Keratinocyte (primary cell): ENCODE data around the gene MRPL9. TPM values are rescaled to one million over a fixed set of nuclear protein-coding genes. Genes with fewer than 3 reads are reported as not detected.

ENCODE experiments used
- DNase-seq: peaks from one replicate; pipeline ENCODE4 v3.0.0-alpha.2; 2011; ENCODE audit warnings: low read depth, missing footprints, low spot score
- FAIRE-seq: peaks from 2 replicates; lab custom pipeline; 2011; peaks lifted over from hg19 to GRCh38; lab: Jason Lieb, UNC
- H2AFZ ChIP-seq: 2 replicates; pipeline ENCODE4 v1.6.0; 2012; ENCODE audit warnings: low read length, control low read depth, inconsistent platforms; ENCODE audit not compliant: control insufficient read depth
- H3K27ac ChIP-seq: 2 replicates; pipeline ENCODE4 v1.5.1; 2011; ENCODE audit warnings: low read length; ENCODE audit not compliant: control insufficient read depth, insufficient read depth
- H3K27me3 ChIP-seq: 3 replicates; pipeline ENCODE4 v1.6.0; 2011; ENCODE audit warnings: low read length; ENCODE audit not compliant: control insufficient read depth, insufficient read depth; ENCODE audit errors: extremely low read depth
- H3K36me3 ChIP-seq, 2 experiments: 2 replicates in 1 of 2; 3 replicates in 1 of 2; pipeline ENCODE4 v1.5.1; 2011; ENCODE audit warnings: low read length in 2 of 2, mild to moderate bottlenecking in 1 of 2; ENCODE audit not compliant: control insufficient read depth in 2 of 2, insufficient read depth in 2 of 2; ENCODE audit errors: extremely low read depth in 1 of 2
- H3K4me1 ChIP-seq: 3 replicates; pipeline ENCODE4 v1.5.1; 2011; ENCODE audit warnings: low read length; ENCODE audit not compliant: control insufficient read depth, insufficient read depth; ENCODE audit errors: extremely low read depth
- H3K4me2 ChIP-seq: 3 replicates; pipeline ENCODE4 v1.6.0; 2011; ENCODE audit warnings: low read depth, low read length; ENCODE audit not compliant: control insufficient read depth, insufficient read depth; ENCODE audit errors: extremely low read depth
- H3K4me3 ChIP-seq, 3 experiments: fragments of 200-600 bp in 1 of 3; sonication (generic) in 1 of 3; 2 replicates in 2 of 3; 3 replicates in 1 of 3; pipeline ENCODE4 v1.5.1; 2011 to 2016; ENCODE audit warnings: low read length in 3 of 3, mild to moderate bottlenecking in 3 of 3, control low read depth in 2 of 3, inconsistent platforms in 1 of 3, low read depth in 1 of 3, mixed read lengths in 1 of 3, mixed run types in 1 of 3, moderate library complexity in 1 of 3; ENCODE audit not compliant: control insufficient read depth in 2 of 3, insufficient read depth in 2 of 3; ENCODE audit errors: extremely low read depth in 1 of 3
- H3K79me2 ChIP-seq: 2 replicates; pipeline ENCODE4 v1.6.0; 2012; ENCODE audit warnings: low read length; ENCODE audit not compliant: control insufficient read depth, insufficient read depth
- H3K9ac ChIP-seq: 3 replicates; pipeline ENCODE4 v1.6.0; 2011; ENCODE audit warnings: low read length; ENCODE audit not compliant: control insufficient read depth, insufficient read depth; ENCODE audit errors: extremely low read depth
- H3K9me1 ChIP-seq: 3 replicates; pipeline ENCODE4 v1.6.0; 2011; ENCODE audit warnings: low read length; ENCODE audit not compliant: control insufficient read depth, insufficient read depth; ENCODE audit errors: extremely low read depth
- H3K9me3 ChIP-seq: 2 replicates; pipeline ENCODE4 v1.5.1; 2012; ENCODE audit warnings: low read depth, low read length; ENCODE audit not compliant: control insufficient read depth
- H4K20me1 ChIP-seq: 3 replicates; pipeline ENCODE4 v1.6.0; 2011; ENCODE audit warnings: low read length; ENCODE audit not compliant: control insufficient read depth, insufficient read depth; ENCODE audit errors: extremely low read depth
- EZH2 ChIP-seq: IDR thresholded peaks from one replicate; pipeline ENCODE4 v1.6.1; 2012; ENCODE audit warnings: inconsistent platforms, mild to moderate bottlenecking, low read length, moderate library complexity
- dilution Hi-C: fragments of 300-500 bp; cut with MboI; formaldehyde crosslinking; loops from one replicate; pipeline ENCODE4 v1.7.0; 2020; ENCODE audit warnings: low sequenced_read_pairs; ENCODE audit not compliant: extremely low pct_ligation_motif_present
- polyA plus RNA-seq, 5 experiments: library from polyadenylated mRNA; depleted of rRNA in 3 of 5; stranded (reverse) in 3 of 5; stranded (forward) in 1 of 5; unstranded in 1 of 5; fragments of >200 nt; gene quantifications; 1 replicate in 1 of 5; 2 replicates in 3 of 5; 3 replicates in 1 of 5; pipeline versions ENCODE4 v1.2.1 to v1.2.3, GENCODE V29; 2011 to 2012; ENCODE audit warnings: missing spikeins in 2 of 5, low read depth in 1 of 5, low replicate concordance in 1 of 5
- TF ChIP-seq, protein P1 (sequence below), 3 experiments: IDR thresholded peaks in 1 of 3; conservative IDR thresholded peaks in 1 of 3; optimal IDR thresholded peaks in 1 of 3; 2 replicates in 2 of 3; 3 replicates in 1 of 3; pipeline versions ENCODE3 to v1.5.1; 2011; ENCODE audit warnings: low read length in 3 of 3, mild to moderate bottlenecking in 3 of 3, moderate library complexity in 2 of 3, control low read depth in 1 of 3, inconsistent platforms in 1 of 3; ENCODE audit not compliant: insufficient read depth in 2 of 3; ENCODE audit errors: extremely low read depth in 1 of 3

Gene MRPL9
- polyA plus RNA-seq, 1 donor (not counting 4 experiments of a cell fraction or from before 2014, with no cell fraction given), result 125 TPM

DNA sequence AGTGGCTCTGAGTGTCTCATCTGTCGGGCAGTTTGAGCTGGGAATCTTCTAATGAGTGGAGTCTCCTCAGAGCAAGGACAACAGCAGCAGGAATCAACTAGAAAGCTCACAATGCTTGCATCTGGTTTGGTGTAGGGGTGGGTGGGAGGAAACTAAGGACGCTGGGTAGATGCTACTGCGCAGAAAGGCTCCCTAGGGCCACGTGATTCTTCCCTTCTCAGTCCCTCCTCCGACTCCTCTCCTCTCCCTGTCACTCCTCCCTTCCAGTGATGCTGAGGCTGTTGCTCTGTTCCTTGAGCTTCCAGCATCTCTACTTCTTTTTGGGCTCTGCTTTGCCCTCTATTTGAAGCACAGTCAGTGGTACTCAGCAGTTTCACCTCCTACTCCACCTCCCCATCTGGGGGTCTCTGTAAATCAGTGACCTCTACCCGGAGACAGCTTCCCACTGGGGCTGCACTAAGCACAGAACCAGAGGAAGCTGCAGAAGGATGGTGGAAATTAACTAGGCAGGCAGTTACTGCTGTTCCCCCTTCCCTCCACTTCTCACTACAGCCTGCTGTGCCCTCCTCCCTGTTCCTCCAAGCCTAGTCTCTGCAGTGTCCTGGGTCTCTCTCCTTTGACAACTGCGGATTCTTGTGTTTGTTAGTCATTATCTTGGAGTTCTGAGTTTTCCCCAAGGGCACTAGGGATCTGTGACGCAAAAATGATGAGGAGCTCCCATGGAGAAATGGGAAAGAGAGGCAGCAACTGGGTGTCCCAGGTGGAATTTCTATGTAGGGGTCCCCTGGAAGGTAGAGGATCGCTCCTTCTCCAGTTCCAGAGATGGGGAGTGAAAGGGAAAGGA lies 36.1 kb upstream of the MRPL9 start:
- no peak overlapping the region for H2AFZ ChIP-seq
- H3K27me3 ChIP-seq, result peaks cover 22% of the 10 kb centered on the region
- no peak overlapping the region for H3K4me2 ChIP-seq
- DNase-seq (no peak), FAIRE-seq (no peak)
- no peak overlapping the region for H3K27ac ChIP-seq
- no peaks in the 10 kb centered on the region for H3K36me3 ChIP-seq
- no peaks in the 10 kb centered on the region for H3K9me3 ChIP-seq
- no peaks in the 10 kb centered on the region for H3K9me1 ChIP-seq
- dilution Hi-C loops, result no loop called here
- H3K79me2 ChIP-seq, result no peaks in the 10 kb centered on the region
- no peak for TF ChIP-seq EZH2
- TF ChIP-seq, protein P1, sequence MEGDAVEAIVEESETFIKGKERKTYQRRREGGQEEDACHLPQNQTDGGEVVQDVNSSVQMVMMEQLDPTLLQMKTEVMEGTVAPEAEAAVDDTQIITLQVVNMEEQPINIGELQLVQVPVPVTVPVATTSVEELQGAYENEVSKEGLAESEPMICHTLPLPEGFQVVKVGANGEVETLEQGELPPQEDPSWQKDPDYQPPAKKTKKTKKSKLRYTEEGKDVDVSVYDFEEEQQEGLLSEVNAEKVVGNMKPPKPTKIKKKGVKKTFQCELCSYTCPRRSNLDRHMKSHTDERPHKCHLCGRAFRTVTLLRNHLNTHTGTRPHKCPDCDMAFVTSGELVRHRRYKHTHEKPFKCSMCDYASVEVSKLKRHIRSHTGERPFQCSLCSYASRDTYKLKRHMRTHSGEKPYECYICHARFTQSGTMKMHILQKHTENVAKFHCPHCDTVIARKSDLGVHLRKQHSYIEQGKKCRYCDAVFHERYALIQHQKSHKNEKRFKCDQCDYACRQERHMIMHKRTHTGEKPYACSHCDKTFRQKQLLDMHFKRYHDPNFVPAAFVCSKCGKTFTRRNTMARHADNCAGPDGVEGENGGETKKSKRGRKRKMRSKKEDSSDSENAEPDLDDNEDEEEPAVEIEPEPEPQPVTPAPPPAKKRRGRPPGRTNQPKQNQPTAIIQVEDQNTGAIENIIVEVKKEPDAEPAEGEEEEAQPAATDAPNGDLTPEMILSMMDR (optimal IDR thresholded peaks at IDR 0.05 in 1 of 3, IDR thresholded peaks at IDR 0.05 in 1 of 3, conservative IDR thresholded peaks at IDR 0.05 in 1 of 3; ENCODE audit: extremely low read depth in 1 of 3, insufficient read depth in 2 of 3, low read length in 3 of 3), result no peak
- no peaks in the 10 kb centered on the region for H4K20me1 ChIP-seq
- no peak overlapping the region for H3K4me3 ChIP-seq
- no peak overlapping the region for H3K9ac ChIP-seq
- peaks cover 8% of the 10 kb centered on the region for H3K4me1 ChIP-seq

DNA sequence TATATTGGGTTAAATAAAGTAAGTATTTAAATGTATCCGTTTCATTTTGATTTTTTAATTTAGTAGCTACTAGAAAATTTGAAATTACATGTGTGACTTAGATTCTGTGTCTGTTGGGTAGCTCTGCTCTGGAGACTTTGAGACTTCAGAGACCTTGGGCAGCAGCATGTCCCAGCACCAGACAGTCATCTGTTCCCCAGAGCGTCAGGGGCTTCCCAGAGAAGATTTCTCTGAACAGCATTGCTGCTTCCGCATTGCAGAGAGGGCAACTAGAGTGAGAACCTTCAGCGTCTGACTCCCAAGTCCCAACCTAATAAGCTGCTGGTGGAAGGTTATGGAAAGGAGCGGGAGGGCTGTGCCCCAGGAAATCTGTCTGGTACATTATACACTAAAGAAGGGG lies 35.3 kb upstream of the MRPL9 start:
- H2AFZ ChIP-seq, result no peak overlapping the region
- no peak overlapping the region for H3K4me2 ChIP-seq
- no peaks in the 10 kb centered on the region for H3K36me3 ChIP-seq
- peaks cover 8% of the 10 kb centered on the region for H3K4me1 ChIP-seq
- H3K79me2 ChIP-seq, result no peaks in the 10 kb centered on the region
- no peak overlapping the region for H3K4me3 ChIP-seq
- H3K9ac ChIP-seq, result no peak overlapping the region
- H3K27me3 ChIP-seq, result peaks cover 15% of the 10 kb centered on the region
- dilution Hi-C loops, result no loop called here
- FAIRE-seq, result no peak
- no peak for DNase-seq
- no peaks in the 10 kb centered on the region for H3K9me1 ChIP-seq
- H3K27ac ChIP-seq, result no peak overlapping the region
- no peaks in the 10 kb centered on the region for H4K20me1 ChIP-seq
- TF ChIP-seq, protein P1 (optimal IDR thresholded peaks at IDR 0.05 in 1 of 3, IDR thresholded peaks at IDR 0.05 in 1 of 3, conservative IDR thresholded peaks at IDR 0.05 in 1 of 3; ENCODE audit: extremely low read depth in 1 of 3, insufficient read depth in 2 of 3, low read length in 3 of 3), result no peak
- TF ChIP-seq EZH2, result no peak
- H3K9me3 ChIP-seq, result no peaks in the 10 kb centered on the region
